Activated CD8-positive, alpha-beta T cell treated with anti-CD3 and anti-CD28 coated beads for 36 hours (primary cell): ENCODE data around the gene RABGAP1L. TPM values are rescaled to one million over a fixed set of nuclear protein-coding genes. Genes with fewer than 3 reads are reported as not detected.

Experiments
- ATAC-seq: fragments of 200-7000 bp; cut with Tn5 transposase; one replicate; pipeline ENCODE4 v1.10.0; 2021; ENCODE audit warnings: mild to moderate bottlenecking, moderate library complexity
- CTCF ChIA-PET: fragments of 350-600 bp; sonication (Branson Sonifier 250); formaldehyde crosslinking; loops from one replicate; lab custom pipeline; 2021; ENCODE audit warnings: antibody characterized with exemption; lab: Charles Lee
- POLR2A ChIA-PET: fragments of 350-600 bp; sonication (Branson Sonifier 250); formaldehyde crosslinking; loops from one replicate; lab custom pipeline; 2021; ENCODE audit warnings: antibody characterized with exemption; lab: Charles Lee
- DNase-seq: peaks from one replicate; pipeline ENCODE4 v3.0.0-alpha.2; 2020
- H3K27ac Mint-ChIP-seq: one replicate; pipeline ENCODE4 v1.8.0; 2021; ENCODE audit warnings: mild to moderate bottlenecking, mixed read lengths
- H3K27me3 Mint-ChIP-seq: one replicate; pipeline ENCODE4 v1.8.0; 2021; ENCODE audit warnings: mixed read lengths
- H3K36me3 Mint-ChIP-seq: one replicate; pipeline ENCODE4 v1.8.0; 2021; ENCODE audit warnings: low read depth, mixed read lengths
- H3K4me1 Mint-ChIP-seq: one replicate; pipeline ENCODE4 v1.8.0; 2021; ENCODE audit warnings: low read depth, mixed read lengths
- H3K4me3 Mint-ChIP-seq: one replicate; pipeline ENCODE4 v1.8.0; 2021; ENCODE audit warnings: mild to moderate bottlenecking, moderate library complexity, mixed read lengths
- H3K9me3 Mint-ChIP-seq: one replicate; pipeline ENCODE4 v1.8.0; 2021; ENCODE audit warnings: mixed read lengths
- intact Hi-C: fragments of 100-400 bp; cut with micrococcal nuclease; formaldehyde crosslinking; loops from one replicate; pipeline ENCODE4 v1.10.0; 2022
- total RNA-seq, 2 experiments: library from RNA; stranded (reverse); gene quantifications; one replicate each; pipeline ENCODE4 v1.2.3, GENCODE V29; 2021
- TF ChIP-seq, protein P1 (sequence below): fragments of 200-600 bp; IDR thresholded peaks from one replicate; pipeline ENCODE4 v1.8.0; 2022; ENCODE audit warnings: antibody characterized with exemption, mild to moderate bottlenecking

The RABGAP1L gene
- total RNA-seq, 2 experiments from 2014 or later = 26.9 to 29.4 TPM

DNA sequence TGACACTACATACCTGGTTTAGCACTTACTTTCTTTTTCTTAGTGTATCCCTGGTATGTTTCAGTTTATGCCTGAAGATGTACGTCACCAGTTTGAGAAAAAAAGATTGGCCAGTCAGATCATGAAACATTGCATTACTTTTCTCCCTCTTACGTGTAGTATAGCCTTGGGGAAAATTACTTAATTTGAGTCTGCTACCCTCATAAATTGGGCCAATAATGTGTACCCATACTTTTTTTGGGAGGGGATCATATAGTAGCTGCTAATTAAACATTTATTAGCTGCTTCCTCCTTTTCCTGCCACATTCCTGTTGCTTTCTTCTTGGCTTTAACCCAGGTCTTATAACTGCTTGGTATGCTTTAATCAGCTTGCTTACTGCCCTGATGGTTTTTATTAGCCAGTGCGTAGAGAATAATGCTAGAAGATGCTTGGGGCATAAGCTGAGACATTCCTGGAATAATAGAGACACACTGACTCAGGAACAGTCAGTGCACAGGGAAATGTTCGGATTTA, 32.1 kb downstream of the RABGAP1L start:
- peaks cover 46% of the 10 kb centered on the region for H3K4me1 Mint-ChIP-seq
- intact Hi-C loops = no loop called here
- peak; percentile 42 for ATAC-seq
- ChIA-PET CTCF (interaction anchor here (0.6 to 3.4 kb wide), 3 partner anchors 9 to 78 kb away, joined by 3 to 16 read pairs (median 5); no protein-coding TSS in a partner anchor), POLR2A (interaction anchor here (1.1 kb wide), 1 partner anchor 13 kb away, joined by 3 read pairs; no protein-coding TSS in a partner anchor)
- TF ChIP-seq, protein P1, sequence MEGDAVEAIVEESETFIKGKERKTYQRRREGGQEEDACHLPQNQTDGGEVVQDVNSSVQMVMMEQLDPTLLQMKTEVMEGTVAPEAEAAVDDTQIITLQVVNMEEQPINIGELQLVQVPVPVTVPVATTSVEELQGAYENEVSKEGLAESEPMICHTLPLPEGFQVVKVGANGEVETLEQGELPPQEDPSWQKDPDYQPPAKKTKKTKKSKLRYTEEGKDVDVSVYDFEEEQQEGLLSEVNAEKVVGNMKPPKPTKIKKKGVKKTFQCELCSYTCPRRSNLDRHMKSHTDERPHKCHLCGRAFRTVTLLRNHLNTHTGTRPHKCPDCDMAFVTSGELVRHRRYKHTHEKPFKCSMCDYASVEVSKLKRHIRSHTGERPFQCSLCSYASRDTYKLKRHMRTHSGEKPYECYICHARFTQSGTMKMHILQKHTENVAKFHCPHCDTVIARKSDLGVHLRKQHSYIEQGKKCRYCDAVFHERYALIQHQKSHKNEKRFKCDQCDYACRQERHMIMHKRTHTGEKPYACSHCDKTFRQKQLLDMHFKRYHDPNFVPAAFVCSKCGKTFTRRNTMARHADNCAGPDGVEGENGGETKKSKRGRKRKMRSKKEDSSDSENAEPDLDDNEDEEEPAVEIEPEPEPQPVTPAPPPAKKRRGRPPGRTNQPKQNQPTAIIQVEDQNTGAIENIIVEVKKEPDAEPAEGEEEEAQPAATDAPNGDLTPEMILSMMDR = no peak
- H3K36me3 Mint-ChIP-seq = peaks cover 3% of the 10 kb centered on the region
- H3K27ac Mint-ChIP-seq = no peak overlapping the region
- peaks cover 8% of the 10 kb centered on the region for H3K9me3 Mint-ChIP-seq
- DNase-seq = no peak
- H3K4me3 Mint-ChIP-seq = no peak overlapping the region
- H3K27me3 Mint-ChIP-seq = no peaks in the 10 kb centered on the region

DNA sequence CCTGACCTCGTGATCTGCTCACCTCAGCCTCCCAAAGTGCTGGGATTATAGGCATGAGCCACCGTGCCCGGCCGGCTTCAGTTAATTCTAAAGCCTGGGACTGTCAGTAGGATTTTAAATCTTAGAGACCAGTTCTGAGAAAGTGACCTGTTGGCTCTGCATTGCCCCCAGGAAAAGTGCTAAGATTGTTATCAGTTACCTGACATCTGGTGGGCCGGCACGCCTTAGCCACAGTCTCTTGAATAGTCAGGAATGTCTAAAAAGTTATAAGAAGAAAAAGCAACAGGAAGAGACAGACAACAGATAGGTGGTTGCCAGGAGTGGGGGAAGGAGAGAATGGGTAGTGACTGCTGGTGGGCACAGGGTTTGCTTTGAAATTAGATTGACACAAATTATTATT, 35.1 kb downstream of the RABGAP1L start:
- DNase-seq (no peak), ATAC-seq (no peak)
- H3K4me1 Mint-ChIP-seq = peaks cover 35% of the 10 kb centered on the region
- ChIA-PET CTCF (no interaction called here), POLR2A (no interaction called here)
- TF ChIP-seq, protein P1 = no peak
- H3K27me3 Mint-ChIP-seq = no peaks in the 10 kb centered on the region
- intact Hi-C loops = no loop called here
- H3K36me3 Mint-ChIP-seq = no peaks in the 10 kb centered on the region
- no peak overlapping the region for H3K4me3 Mint-ChIP-seq
- no peak overlapping the region for H3K27ac Mint-ChIP-seq
- H3K9me3 Mint-ChIP-seq = no peaks in the 10 kb centered on the region

- Mint-ChIP-seq H3K4me1 (peaks cover 30% of the 10 kb centered on the region), H3K9me3 (no peaks in the 10 kb centered on the region), H3K27me3 (no peaks in the 10 kb centered on the region), H3K4me3 (no peak overlapping the region), H3K36me3 (peaks cover 2% of the 10 kb centered on the region), H3K27ac (no peak overlapping the region)
- ATAC-seq = no peak
- CTCF ChIA-PET = no interaction called here
- POLR2A ChIA-PET = no interaction called here
- intact Hi-C loops = no loop called here
- no peak for DNase-seq
- TF ChIP-seq, protein P1 = no peak
Measured at GRCh38 chr1:174197088-174197487, 37.8 kb downstream of the RABGAP1L start.

GRCh38 chr1:174197547-174197946, 38.2 kb downstream of the RABGAP1L start:
- Mint-ChIP-seq H3K9me3 (no peaks in the 10 kb centered on the region), H3K27ac (no peak overlapping the region), H3K27me3 (no peaks in the 10 kb centered on the region), H3K36me3 (peaks cover 2% of the 10 kb centered on the region), H3K4me3 (no peak overlapping the region), H3K4me1 (peaks cover 28% of the 10 kb centered on the region)
- DNase-seq (no peak), ATAC-seq (no peak)
- TF ChIP-seq, protein P1 = no peak
- intact Hi-C loops = no loop called here
- ChIA-PET CTCF (no interaction called here), POLR2A (no interaction called here)

GRCh38 chr1:174198202-174198601, 38.9 kb downstream of the RABGAP1L start:
- H3K36me3 Mint-ChIP-seq = peaks cover 6% of the 10 kb centered on the region
- no peak overlapping the region for H3K4me3 Mint-ChIP-seq
- ChIA-PET CTCF (interaction anchor here (1.5 kb wide), 1 partner anchor 20 kb away, joined by 3 read pairs; no protein-coding TSS in a partner anchor), POLR2A (no interaction called here)
- TF ChIP-seq, protein P1 = no peak
- ATAC-seq = no peak
- intact Hi-C loops = no loop called here
- H3K27ac Mint-ChIP-seq = no peak overlapping the region
- peaks cover 4% of the 10 kb centered on the region for H3K9me3 Mint-ChIP-seq
- H3K4me1 Mint-ChIP-seq = peaks cover 31% of the 10 kb centered on the region
- H3K27me3 Mint-ChIP-seq = no peaks in the 10 kb centered on the region
- no peak for DNase-seq
